ENCODE measurements around the gene MTMR10.

MTMR10 gene

GRCh38 chr15:31013863-31014607 lies 22.6 kb upstream of the MTMR10 start:
- DNase-seq (ENCODE audit: insufficient read length, low spot score), result no peak
- peak; percentile 91 for FAIRE-seq

GRCh38 chr15:31012455-31012854 lies 21.0 kb upstream of the MTMR10 start:
- FAIRE-seq (no peak), DNase-seq (ENCODE audit: insufficient read length, low spot score) (no peak)

GRCh38 chr15:31010036-31010435 lies 18.6 kb upstream of the MTMR10 start:
- peak; percentile 4 for FAIRE-seq
- no peak for DNase-seq (ENCODE audit: insufficient read length, low spot score)

- peak; percentile 79 for FAIRE-seq
- no peak for DNase-seq (ENCODE audit: insufficient read length, low spot score)
These were observed 14.2 kb upstream of the MTMR10 start for GRCh38 chr15:31005660-31006059.

DNA sequence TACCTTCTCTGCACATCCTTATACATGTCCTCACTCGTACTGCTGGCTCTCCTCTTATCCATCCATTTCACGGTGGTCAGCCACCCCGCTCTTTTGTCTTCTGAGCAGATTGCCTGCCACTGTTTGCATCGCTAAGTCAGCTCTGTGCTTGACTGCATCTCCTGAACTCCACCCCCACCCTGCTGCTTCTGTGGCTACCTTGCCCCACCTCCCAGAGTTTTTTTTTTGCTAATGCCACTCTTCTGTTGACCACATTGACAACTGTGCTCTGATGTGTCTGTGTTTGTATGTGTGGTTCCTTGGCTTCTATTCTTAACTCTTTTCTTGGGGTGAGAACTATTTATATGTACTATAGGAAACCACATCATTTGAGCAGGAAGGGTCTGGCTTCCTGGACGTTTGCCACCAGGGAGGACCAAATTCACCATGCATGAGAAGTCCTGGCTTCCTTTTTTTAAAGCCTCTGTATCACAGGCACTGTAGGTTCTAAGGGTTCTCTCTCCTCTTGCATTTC lies 12.8 kb upstream of the MTMR10 start:
- DNase-seq (ENCODE audit: insufficient read length, low spot score) (no peak), FAIRE-seq (peak; percentile 99)

DNA sequence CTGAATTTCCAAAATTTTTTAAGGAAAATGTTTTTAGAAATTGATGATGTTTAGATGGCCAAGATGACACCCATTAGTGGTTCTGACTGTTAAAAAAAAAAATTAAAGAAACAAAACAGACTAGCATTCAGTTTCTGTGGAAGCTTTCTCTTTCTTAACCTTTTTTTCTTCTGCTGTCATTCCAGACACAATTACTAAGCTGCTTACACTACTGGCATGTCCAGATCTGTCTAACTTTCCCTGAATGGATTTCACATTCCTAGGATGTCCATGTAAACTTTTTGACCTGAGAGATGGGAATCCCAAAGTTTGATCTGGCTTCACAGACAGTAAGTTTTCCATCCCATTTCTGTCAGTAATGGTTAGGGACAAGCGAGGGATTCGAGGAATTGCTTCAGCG lies 10.3 kb upstream of the MTMR10 start:
- FAIRE-seq (peak; percentile 31), DNase-seq (ENCODE audit: insufficient read length, low spot score) (no peak)

- DNase-seq (ENCODE audit: insufficient read length, low spot score) (no peak), FAIRE-seq (no peak)
These were observed 8.3 kb upstream of the MTMR10 start for GRCh38 chr15:30999729-31000128.

- no peak for DNase-seq (ENCODE audit: insufficient read length, low spot score)
- no peak for FAIRE-seq
These were observed 5.8 kb upstream of the MTMR10 start for GRCh38 chr15:30997270-30997669.

- DNase-seq (ENCODE audit: insufficient read length, low spot score), result no peak
- no peak for FAIRE-seq
These were observed 929 bp upstream of the MTMR10 start for GRCh38 chr15:30992249-30992864.

- FAIRE-seq, result peak; percentile 75
These were observed 778 bp downstream of the MTMR10 start for GRCh38 chr15:30990446-30991254.

GRCh38 chr15:30990036-30990435 lies 1.4 kb downstream of the MTMR10 start:
- DNase-seq (ENCODE audit: insufficient read length, low spot score), result no peak
- FAIRE-seq, result no peak

More at GRCh38 chr15:30990446-30991254, 778 bp downstream of the MTMR10 start:
- DNase-seq (ENCODE audit: insufficient read length, low spot score), result no peak

DNA sequence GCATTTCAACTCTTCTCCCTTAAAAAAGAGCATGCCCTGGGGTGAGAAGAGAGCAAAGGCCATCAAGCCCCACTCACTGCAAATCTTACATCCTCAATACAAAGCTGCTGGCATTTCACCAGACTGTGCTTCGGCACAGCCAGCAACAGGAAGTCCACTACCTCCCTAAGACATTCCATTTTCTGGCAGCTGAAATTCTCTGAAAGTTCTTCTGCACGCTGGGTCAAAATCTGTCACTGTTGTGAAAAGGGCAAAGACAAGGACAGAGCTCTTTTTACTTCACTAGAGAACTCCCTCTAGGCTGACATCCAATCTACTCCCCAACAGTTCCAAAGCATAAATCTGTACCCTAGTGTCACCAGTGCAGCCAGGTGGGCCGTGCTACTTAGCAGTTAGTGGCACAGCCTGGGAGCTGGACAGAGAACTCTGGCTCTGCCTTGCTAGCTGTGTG lies 6.3 kb downstream of the MTMR10 start:
- DNase-seq (ENCODE audit: insufficient read length, low spot score), result no peak
- peak; percentile 82 for FAIRE-seq

GRCh38 chr15:30984542-30984941 lies 6.9 kb downstream of the MTMR10 start:
- no peak for DNase-seq (ENCODE audit: insufficient read length, low spot score)
- FAIRE-seq, result no peak

DNA sequence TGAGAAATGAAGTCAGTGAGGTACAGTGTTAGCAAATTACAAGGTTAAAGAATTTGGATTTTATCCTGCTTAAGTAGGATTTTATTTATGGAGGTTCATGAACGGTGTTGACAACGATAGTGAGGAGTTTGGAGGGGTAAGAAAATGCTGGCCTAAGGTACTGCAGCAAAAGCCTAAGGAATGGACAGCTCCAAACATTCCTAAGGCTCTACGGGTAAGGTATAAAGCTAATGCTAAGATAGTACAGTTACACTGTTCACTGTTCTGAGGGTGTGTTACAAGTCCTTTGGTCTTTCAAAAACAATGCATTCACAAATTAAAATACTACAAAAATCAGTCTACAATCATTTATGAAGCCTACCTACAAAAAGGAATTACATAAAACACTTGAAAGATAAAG lies 7.3 kb downstream of the MTMR10 start:
- DNase-seq (ENCODE audit: insufficient read length, low spot score) (no peak), FAIRE-seq (no peak)

- no peak for DNase-seq (ENCODE audit: insufficient read length, low spot score)
- no peak for FAIRE-seq
These were observed 12.0 kb downstream of the MTMR10 start for GRCh38 chr15:30979457-30979856.

DNA sequence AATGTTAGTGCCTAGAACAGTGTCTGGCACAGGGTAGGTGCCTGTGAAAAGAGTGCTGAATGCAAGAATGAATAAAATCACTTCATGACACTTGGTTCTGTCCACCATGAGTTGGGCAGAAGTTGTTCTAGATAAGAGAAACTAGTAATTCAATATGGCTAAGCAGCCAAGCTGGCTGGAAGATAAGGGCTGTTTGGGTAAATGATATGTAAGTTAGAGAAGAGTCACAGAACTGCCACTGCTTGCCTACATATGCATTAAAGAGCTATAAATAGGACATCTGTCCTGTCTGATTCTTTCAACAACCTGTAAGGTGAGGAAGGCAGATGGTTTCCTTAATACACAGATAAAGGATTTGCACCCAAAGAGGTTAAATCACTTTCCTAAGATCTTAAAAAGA lies 13.1 kb downstream of the MTMR10 start:
- FAIRE-seq (no peak), DNase-seq (ENCODE audit: insufficient read length, low spot score) (no peak)

GRCh38 chr15:30974112-30974511 lies 17.3 kb downstream of the MTMR10 start:
- FAIRE-seq, result peak; percentile 91

GRCh38 chr15:30973379-30973778 lies 18.0 kb downstream of the MTMR10 start:
- FAIRE-seq (no peak), DNase-seq (ENCODE audit: insufficient read length, low spot score) (no peak)

More at GRCh38 chr15:30974112-30974511, 17.3 kb downstream of the MTMR10 start:
- no peak for DNase-seq (ENCODE audit: insufficient read length, low spot score)

- DNase-seq (ENCODE audit: insufficient read length, low spot score) (no peak), FAIRE-seq (no peak)
These were observed 21.7 kb downstream of the MTMR10 start for GRCh38 chr15:30969724-30970123.

DNA sequence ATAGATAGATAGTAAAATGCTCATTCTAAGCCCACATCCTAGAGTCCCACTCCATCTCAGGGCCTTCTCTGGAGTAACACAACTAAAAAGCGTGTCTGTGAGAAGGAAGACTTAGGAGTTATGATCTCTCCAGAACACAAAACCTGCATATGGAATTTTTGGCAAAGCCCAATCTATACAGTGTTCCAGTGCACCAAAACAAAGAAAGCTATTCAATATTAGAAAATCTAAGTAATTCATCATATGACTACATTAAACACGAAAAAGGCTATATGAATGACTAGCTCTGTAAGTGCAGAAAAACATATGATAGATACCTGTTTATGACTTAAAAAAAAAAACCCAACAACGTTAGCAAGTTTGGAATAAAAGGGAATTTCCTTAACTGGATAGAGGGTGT lies 27.7 kb downstream of the MTMR10 start:
- FAIRE-seq (no peak), DNase-seq (ENCODE audit: insufficient read length, low spot score) (no peak)

GRCh38 chr15:30962659-30963058 lies 28.8 kb downstream of the MTMR10 start:
- DNase-seq (ENCODE audit: insufficient read length, low spot score) (no peak), FAIRE-seq (no peak)
